GM12878 (cell line): Measurements from ENCODE around the gene COX6A2. TPM values are rescaled to one million over a fixed set of nuclear protein-coding genes. Genes with fewer than 3 reads are reported as not detected.

Experiments
- ATAC-seq: fragments of 200-7000 bp; cut with Tn5 transposase; 3 replicates; pipeline ENCODE4 v1.9.1; 2020; ENCODE audit warnings: mild to moderate bottlenecking, moderate library complexity
- BruUV-seq: library from RNA; stranded (reverse); fragments of 400-500 nt; replicated peaks from 2 replicates; lab custom pipeline; 2021; lab: Mats Ljungman, UMichigan
- CTCF ChIA-PET: fragments of 300-600 bp; sonication (Branson Sonifier 250); formaldehyde crosslinking; extraction: SDS; loops from one replicate; lab custom pipeline; 2021; ENCODE audit warnings: inconsistent platforms; lab: Yijun Ruan, JAX
- POLR2A ChIA-PET: fragments of 350-600 bp; formaldehyde crosslinking; extraction: SDS; loops from one replicate; lab custom pipeline; 2021; ENCODE audit warnings: inconsistent platforms; lab: Charles Lee
- RAD21 ChIA-PET: fragments of 300-600 bp; sonication (Branson Sonifier 250); formaldehyde crosslinking; loops from one replicate; lab custom pipeline; 2023; ENCODE audit warnings: antibody characterized with exemption; ENCODE audit not compliant: unreplicated experiment; lab: Charles Lee
- SMC1A ChIA-PET: fragments of 300-600 bp; sonication (Branson Sonifier 250); formaldehyde crosslinking; loops from one replicate; lab custom pipeline; 2023; ENCODE audit not compliant: unreplicated experiment, uncharacterized antibody; lab: Charles Lee
- DNase-seq: peaks from one replicate; pipeline ENCODE4 v3.0.0-alpha.2; 2011; ENCODE audit warnings: low read depth, low spot score
- FAIRE-seq: peaks from 3 replicates; lab custom pipeline; 2011; peaks lifted over from hg19 to GRCh38; lab: Jason Lieb, UNC
- H2AFZ ChIP-seq: 2 replicates; pipeline ENCODE4 v1.6.0; 2011; ENCODE audit warnings: low read depth, low read length, control low read depth; ENCODE audit not compliant: control insufficient read depth
- H3K27ac ChIP-seq: 2 replicates; pipeline ENCODE4 v1.5.1; 2011; ENCODE audit warnings: control low read depth; ENCODE audit not compliant: control insufficient read depth, insufficient read depth
- H3K27me3 ChIP-seq, 2 experiments: replicated peaks in 1 of 2; 2 replicates each; pipeline versions ENCODE4 v1.6.0 to v1.6.1; 2011; ENCODE audit warnings: low read length in 1 of 2; ENCODE audit not compliant: control insufficient read depth in 2 of 2, insufficient read depth in 2 of 2
- H3K36me3 ChIP-seq, 2 experiments: 2 replicates each; pipeline ENCODE4 v1.5.1; 2011; ENCODE audit warnings: low read length in 1 of 2; ENCODE audit not compliant: control insufficient read depth in 2 of 2, insufficient read depth in 2 of 2
- H3K4me1 ChIP-seq: 2 replicates; pipeline ENCODE4 v1.6.1; 2011; ENCODE audit warnings: mild to moderate bottlenecking, low read length, moderate library complexity, mixed read lengths; ENCODE audit not compliant: control insufficient read depth, insufficient read depth
- H3K4me2 ChIP-seq: 2 replicates; pipeline ENCODE4 v1.6.0; 2011; ENCODE audit warnings: control low read depth; ENCODE audit not compliant: control insufficient read depth, insufficient read depth
- H3K4me3 ChIP-seq: fragments of 200-600 bp; sonication (generic); 2 replicates; pipeline ENCODE4 v1.5.1; 2016
- H3K79me2 ChIP-seq: 2 replicates; pipeline ENCODE4 v1.6.0; 2011; ENCODE audit warnings: low read length; ENCODE audit not compliant: control insufficient read depth, insufficient read depth
- H3K9ac ChIP-seq: 2 replicates; pipeline ENCODE4 v1.8.0; 2011; ENCODE audit warnings: low read length, control low read depth, mixed read lengths; ENCODE audit not compliant: control insufficient read depth, insufficient read depth
- H3K9me3 ChIP-seq: replicated peaks from 3 replicates; pipeline ENCODE4 v1.5.1; 2011; ENCODE audit warnings: mild to moderate bottlenecking, low read length; ENCODE audit not compliant: control insufficient read depth, insufficient read depth
- H4K20me1 ChIP-seq: 2 replicates; pipeline ENCODE4 v1.6.0; 2011; ENCODE audit not compliant: control insufficient read depth, insufficient read depth
- ATF2 ChIP-seq: IDR thresholded peaks from 2 replicates; pipeline ENCODE4 v1.6.1; 2012; ENCODE audit warnings: low read length, inconsistent platforms
- BMI1 ChIP-seq: fragments of 450-650 bp; IDR thresholded peaks from 2 replicates; pipeline ENCODE4 v1.6.1; 2016; ENCODE audit warnings: mild to moderate bottlenecking, moderate library complexity, borderline replicate concordance
- IKZF1 ChIP-seq: fragments of 450-650 bp; conservative IDR thresholded peaks from 2 replicates; pipeline ENCODE4 v1.6.1; 2017; ENCODE audit warnings: antibody characterized with exemption, mild to moderate bottlenecking
- IKZF2 ChIP-seq, 2 experiments: fragments of 450-650 bp; IDR thresholded peaks; 2 replicates each; pipeline ENCODE4 v1.6.1; 2017; ENCODE audit warnings: mild to moderate bottlenecking in 2 of 2, moderate library complexity in 2 of 2
- IRF4 ChIP-seq: IDR thresholded peaks from 2 replicates; pipeline ENCODE4 v1.6.1; 2011; ENCODE audit warnings: low read depth, low read length
- KDM1A ChIP-seq: fragments of 200-600 bp; sonication (generic); IDR thresholded peaks from 2 replicates; pipeline ENCODE4 v1.6.1; 2016; ENCODE audit warnings: borderline replicate concordance
- LARP7 ChIP-seq: fragments of 450-650 bp; IDR thresholded peaks from 2 replicates; pipeline ENCODE4 v1.6.1; 2017; ENCODE audit warnings: mild to moderate bottlenecking
- MEF2B ChIP-seq: fragments of 450-650 bp; IDR thresholded peaks from 2 replicates; pipeline ENCODE4 v1.6.1; 2018; ENCODE audit warnings: mild to moderate bottlenecking, moderate library complexity; ENCODE audit not compliant: partially characterized antibody, poor library complexity, severe bottlenecking
- NFYB ChIP-seq: IDR thresholded peaks from 2 replicates; pipeline ENCODE4 v1.6.1; 2011; ENCODE audit warnings: low read depth, mild to moderate bottlenecking, low read length, improper control_type of control experiment, moderate library complexity; ENCODE audit not compliant: insufficient read depth
- PAX8 ChIP-seq: fragments of 450-650 bp; IDR thresholded peaks from 2 replicates; pipeline ENCODE4 v1.6.1; 2017; ENCODE audit warnings: mild to moderate bottlenecking, moderate library complexity
- POLR2AphosphoS5 ChIP-seq: IDR thresholded peaks from 2 replicates; pipeline ENCODE4 v1.6.1; 2011; ENCODE audit warnings: mild to moderate bottlenecking, low read length, inconsistent platforms
- POU2F2 ChIP-seq: IDR thresholded peaks from 3 replicates; pipeline ENCODE4 v1.6.1; 2011; ENCODE audit warnings: low read depth, mild to moderate bottlenecking, low read length, borderline replicate concordance
- SIN3A ChIP-seq: IDR thresholded peaks from 2 replicates; pipeline ENCODE4 v1.6.1; 2012; ENCODE audit warnings: low read depth, low read length, improper control_type of control experiment
- SMAD1 ChIP-seq: fragments of 450-650 bp; IDR thresholded peaks from 2 replicates; pipeline ENCODE4 v1.6.1; 2018; ENCODE audit warnings: mild to moderate bottlenecking, low read depth; ENCODE audit not compliant: partially characterized antibody
- SUZ12 ChIP-seq: fragments of 200-600 bp; sonication (generic); IDR thresholded peaks from one replicate; pipeline ENCODE4 v1.6.1; 2018; ENCODE audit warnings: antibody characterized with exemption, mild to moderate bottlenecking; ENCODE audit not compliant: unreplicated experiment
- TAF1 ChIP-seq: IDR thresholded peaks from 2 replicates; pipeline ENCODE4 v1.6.1; 2011; ENCODE audit warnings: mild to moderate bottlenecking, low read depth, low read length, borderline replicate concordance
- ZNF24 ChIP-seq: fragments of 450-650 bp; IDR thresholded peaks from 2 replicates; pipeline ENCODE4 v1.6.1; 2017; ENCODE audit warnings: antibody characterized with exemption, mild to moderate bottlenecking
- WGBS: methylation state at CpG from one replicate; pipeline ENCODE4 v1.1.6; 2016; ENCODE audit warnings: low lambda C conversion rate; ENCODE audit not compliant: insufficient replicate concordance, insufficient coverage; ENCODE audit errors: missing lambda C conversion rate; 5-methylcytosine and 5-hydroxymethylcytosine counted together
- in situ Hi-C: fragments of 300-500 bp; cut with MboI; formaldehyde crosslinking; loops from 9 replicates; pipeline ENCODE4 v1.14.3; 2018; ENCODE audit warnings: mixed read lengths
- intact Hi-C: fragments of 100-400 bp; cut with micrococcal nuclease; formaldehyde crosslinking; loops from one replicate; pipeline ENCODE4 v1.14.2; 2022; ENCODE audit not compliant: unreplicated experiment
- polyA plus RNA-seq, 11 experiments: library from polyadenylated mRNA; depleted of rRNA in 4 of 11; unstranded in 6 of 11; stranded (reverse) in 5 of 11; fragments of >200 nt; fragmentation: Nextera tagmentation in 4 of 11; fragmentation: Illumina TruSeq in 1 of 11; extraction: Ambion mirVana in 4 of 11; extraction: Trizol in 1 of 11; gene quantifications; 1 replicate in 1 of 11; 2 replicates in 10 of 11; pipeline versions ENCODE4 v1.2.1 to v1.2.3, GENCODE V29; 2011 to 2016; ENCODE audit warnings: inconsistent platforms in 2 of 11, missing spikeins in 2 of 11, low read depth in 1 of 11
- total RNA-seq, 4 experiments: library from RNA; depleted of rRNA in 3 of 4; stranded (reverse); fragments of >200 nt in 3 of 4; fragmentation: Illumina TruSeq in 1 of 4; extraction: Trizol in 1 of 4; gene quantifications; 2 replicates each; pipeline versions ENCODE4 v1.2.1 to v1.2.3, GENCODE V29; 2013 to 2021
- TF ChIP-seq, protein P1 (sequence below): fragments of 450-650 bp; formaldehyde crosslinking; IDR thresholded peaks from 2 replicates; pipeline ENCODE4 v1.5.0; 2022; ENCODE audit warnings: mild to moderate bottlenecking, missing genetic modification characterization
- TF ChIP-seq, protein P2 (sequence below): IDR thresholded peaks from 2 replicates; pipeline ENCODE4 v1.6.1; 2011; ENCODE audit warnings: low read depth, mild to moderate bottlenecking, low read length, moderate library complexity, borderline replicate concordance; ENCODE audit errors: extremely low read depth

COX6A2 gene
- total and polyA plus RNA-seq, 10 of the 15 experiments (the other 5 are each of a cell fraction or from before 2014, with no cell fraction given) = not detected

GRCh38 chr16:31471875-31472708 lies 43.9 kb upstream of the COX6A2 start, which contains the start of gene TGFB1I1:
Gene TGFB1I1, plus strand, starts transcription at chr16:31472152. Its CDS starts 37 bp downstream, at chr16:31472189.
- RAD21 ChIA-PET = no interaction called here
- no peak within 1 kb of the TSS for H3K4me3 ChIP-seq
- SMC1A ChIA-PET = no interaction called here
- H3K4me1 ChIP-seq = peaks cover 7% of the 10 kb centered on the region; the same call in 1 of the 2 replicates
- in situ Hi-C loops = no loop called here
- no peaks in the 10 kb centered on the region for H3K79me2 ChIP-seq
- no TSS peak for BruUV-seq
- no peaks in the 10 kb centered on the region for H3K36me3 ChIP-seq
- peaks cover 0 to 5% of the 10 kb centered on the region in 2 experiments; a peak in 3 of 4 replicates for H3K27me3 ChIP-seq
- intact Hi-C loops = no loop called here
- FAIRE-seq (no peak), ATAC-seq (peak; percentile 45), DNase-seq (no peak)
- CTCF ChIA-PET = interaction anchor here (1.8 kb wide), 1 partner anchor 11 kb away, joined by 6 read pairs; no protein-coding TSS in a partner anchor
- no peak within 1 kb of the TSS for H3K27ac ChIP-seq
- peak within 1 kb of the TSS; percentile 32; the same call in 1 of the 2 replicates for H3K4me2 ChIP-seq
- no peaks in the 10 kb centered on the region for H3K9me3 ChIP-seq
- POLR2A ChIA-PET = no interaction called here
- WGBS = 8% methylated on average over 36 of the region's 63 CpGs
- no peak within 1 kb of the TSS for H3K9ac ChIP-seq
- H2AFZ ChIP-seq = no peak within 1 kb of the TSS
- no peaks in the 10 kb centered on the region for H4K20me1 ChIP-seq
- TF ChIP-seq ZNF24 = no peak
- no peak for TF ChIP-seq POU2F2
- TF ChIP-seq MEF2B = peak; percentile 58
- TF ChIP-seq SUZ12 = peak; percentile 40
- no peak for TF ChIP-seq PAX8
- no peak for TF ChIP-seq IKZF1
- TF ChIP-seq KDM1A = no peak
- TF ChIP-seq, protein P1, sequence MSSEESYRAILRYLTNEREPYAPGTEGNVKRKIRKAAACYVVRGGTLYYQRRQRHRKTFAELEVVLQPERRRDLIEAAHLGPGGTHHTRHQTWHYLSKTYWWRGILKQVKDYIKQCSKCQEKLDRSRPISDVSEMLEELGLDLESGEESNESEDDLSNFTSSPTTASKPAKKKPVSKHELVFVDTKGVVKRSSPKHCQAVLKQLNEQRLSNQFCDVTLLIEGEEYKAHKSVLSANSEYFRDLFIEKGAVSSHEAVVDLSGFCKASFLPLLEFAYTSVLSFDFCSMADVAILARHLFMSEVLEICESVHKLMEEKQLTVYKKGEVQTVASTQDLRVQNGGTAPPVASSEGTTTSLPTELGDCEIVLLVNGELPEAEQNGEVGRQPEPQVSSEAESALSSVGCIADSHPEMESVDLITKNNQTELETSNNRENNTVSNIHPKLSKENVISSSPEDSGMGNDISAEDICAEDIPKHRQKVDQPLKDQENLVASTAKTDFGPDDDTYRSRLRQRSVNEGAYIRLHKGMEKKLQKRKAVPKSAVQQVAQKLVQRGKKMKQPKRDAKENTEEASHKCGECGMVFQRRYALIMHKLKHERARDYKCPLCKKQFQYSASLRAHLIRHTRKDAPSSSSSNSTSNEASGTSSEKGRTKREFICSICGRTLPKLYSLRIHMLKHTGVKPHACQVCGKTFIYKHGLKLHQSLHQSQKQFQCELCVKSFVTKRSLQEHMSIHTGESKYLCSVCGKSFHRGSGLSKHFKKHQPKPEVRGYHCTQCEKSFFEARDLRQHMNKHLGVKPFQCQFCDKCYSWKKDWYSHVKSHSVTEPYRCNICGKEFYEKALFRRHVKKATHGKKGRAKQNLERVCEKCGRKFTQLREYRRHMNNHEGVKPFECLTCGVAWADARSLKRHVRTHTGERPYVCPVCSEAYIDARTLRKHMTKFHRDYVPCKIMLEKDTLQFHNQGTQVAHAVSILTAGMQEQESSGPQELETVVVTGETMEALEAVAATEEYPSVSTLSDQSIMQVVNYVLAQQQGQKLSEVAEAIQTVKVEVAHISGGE = no peak
- TF ChIP-seq, protein P2, sequence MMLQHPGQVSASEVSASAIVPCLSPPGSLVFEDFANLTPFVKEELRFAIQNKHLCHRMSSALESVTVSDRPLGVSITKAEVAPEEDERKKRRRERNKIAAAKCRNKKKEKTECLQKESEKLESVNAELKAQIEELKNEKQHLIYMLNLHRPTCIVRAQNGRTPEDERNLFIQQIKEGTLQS = no peak
- TF ChIP-seq NFYB = no peak
- TF ChIP-seq TAF1 = no peak
- no peak for TF ChIP-seq LARP7
- no peak for TF ChIP-seq POLR2AphosphoS5
- TF ChIP-seq IRF4 = no peak
- no peak for TF ChIP-seq ATF2
- peak in 1 of 2 experiments; percentile 12; a peak in 1 of 4 replicates for TF ChIP-seq IKZF2 (IDR thresholded peaks at IDR 0.05)
- no peak for TF ChIP-seq SMAD1
- TF ChIP-seq BMI1 = no peak
- no peak for TF ChIP-seq SIN3A
